Measurements from ENCODE around the gene MYBPHL. TPM values are rescaled to one million over a fixed set of nuclear protein-coding genes. Genes with fewer than 3 reads are reported as not detected.
A peak's percentile ranks its signal among the peaks of the same experiment; 100 is the strongest.

Gene MYBPHL
- total and polyA plus RNA-seq, 2 of the 13 experiments (the other 11 are each of a cell fraction or from before 2014, with no cell fraction given): 3.7 to 3.8 TPM

DNA sequence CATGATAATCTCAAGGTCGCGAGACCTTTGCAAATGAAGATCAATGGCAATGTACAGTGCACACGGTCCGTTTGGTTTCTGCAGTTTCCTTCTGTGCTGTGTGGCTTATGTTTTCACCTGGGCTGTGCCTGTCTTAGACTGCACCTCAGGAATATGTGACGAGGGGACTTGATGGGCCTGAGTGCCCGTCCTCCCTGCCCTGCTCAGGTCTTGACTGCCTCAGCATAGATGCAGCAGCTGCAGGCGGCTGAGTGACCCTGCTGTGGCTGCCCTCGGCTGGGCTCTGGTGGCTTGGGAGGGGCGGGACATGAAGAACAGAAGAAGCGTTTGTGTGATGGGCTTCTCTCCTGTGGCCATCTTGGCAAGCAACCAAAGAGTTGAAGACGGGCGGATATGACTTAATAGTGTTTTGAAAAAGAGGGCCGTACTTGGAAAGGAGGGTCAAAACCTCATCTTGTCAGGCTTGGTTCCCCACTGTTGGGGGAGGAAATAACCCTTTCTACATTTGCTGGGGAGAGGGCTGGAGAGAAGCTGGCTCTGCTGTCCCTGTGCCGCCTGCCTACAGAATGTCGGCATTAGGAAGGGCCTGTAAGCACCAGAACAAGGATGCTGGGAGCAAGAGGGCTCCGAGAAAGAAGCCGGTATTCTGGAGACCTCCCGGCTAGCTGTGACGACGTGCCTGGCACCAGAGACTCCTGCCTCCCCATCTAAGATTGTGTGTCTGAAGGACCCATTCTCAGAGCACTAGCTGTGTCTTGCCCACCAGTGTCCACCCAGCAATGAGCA, 7.1 kb downstream of the MYBPHL start (continued):
- TF ChIP-seq, protein P1, sequence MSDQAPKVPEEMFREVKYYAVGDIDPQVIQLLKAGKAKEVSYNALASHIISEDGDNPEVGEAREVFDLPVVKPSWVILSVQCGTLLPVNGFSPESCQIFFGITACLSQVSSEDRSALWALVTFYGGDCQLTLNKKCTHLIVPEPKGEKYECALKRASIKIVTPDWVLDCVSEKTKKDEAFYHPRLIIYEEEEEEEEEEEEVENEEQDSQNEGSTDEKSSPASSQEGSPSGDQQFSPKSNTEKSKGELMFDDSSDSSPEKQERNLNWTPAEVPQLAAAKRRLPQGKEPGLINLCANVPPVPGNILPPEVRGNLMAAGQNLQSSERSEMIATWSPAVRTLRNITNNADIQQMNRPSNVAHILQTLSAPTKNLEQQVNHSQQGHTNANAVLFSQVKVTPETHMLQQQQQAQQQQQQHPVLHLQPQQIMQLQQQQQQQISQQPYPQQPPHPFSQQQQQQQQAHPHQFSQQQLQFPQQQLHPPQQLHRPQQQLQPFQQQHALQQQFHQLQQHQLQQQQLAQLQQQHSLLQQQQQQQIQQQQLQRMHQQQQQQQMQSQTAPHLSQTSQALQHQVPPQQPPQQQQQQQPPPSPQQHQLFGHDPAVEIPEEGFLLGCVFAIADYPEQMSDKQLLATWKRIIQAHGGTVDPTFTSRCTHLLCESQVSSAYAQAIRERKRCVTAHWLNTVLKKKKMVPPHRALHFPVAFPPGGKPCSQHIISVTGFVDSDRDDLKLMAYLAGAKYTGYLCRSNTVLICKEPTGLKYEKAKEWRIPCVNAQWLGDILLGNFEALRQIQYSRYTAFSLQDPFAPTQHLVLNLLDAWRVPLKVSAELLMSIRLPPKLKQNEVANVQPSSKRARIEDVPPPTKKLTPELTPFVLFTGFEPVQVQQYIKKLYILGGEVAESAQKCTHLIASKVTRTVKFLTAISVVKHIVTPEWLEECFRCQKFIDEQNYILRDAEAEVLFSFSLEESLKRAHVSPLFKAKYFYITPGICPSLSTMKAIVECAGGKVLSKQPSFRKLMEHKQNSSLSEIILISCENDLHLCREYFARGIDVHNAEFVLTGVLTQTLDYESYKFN (CRISPR knock-in tag; conservative IDR thresholded peaks at IDR 0.05): peak; percentile 40; the same call in 1 of the 2 replicates
- TF ChIP-seq RAD51 (IDR thresholded peaks at IDR 0.05; ENCODE audit: borderline replicate concordance): no peak
- no peak for TF ChIP-seq WIZ (CRISPR knock-in tag; IDR thresholded peaks at IDR 0.05)
- TF ChIP-seq SIN3A (IDR thresholded peaks at IDR 0.05; ENCODE audit: borderline replicate concordance, low read depth, low read length): no peak
- TF ChIP-seq KLF6 (CRISPR knock-in tag; IDR thresholded peaks at IDR 0.05): no peak
- TF ChIP-seq ZNF343 (CRISPR knock-in tag; IDR thresholded peaks at IDR 0.05): no peak
- no peak for TF ChIP-seq TEAD3 (CRISPR knock-in tag; optimal IDR thresholded peaks at IDR 0.05; ENCODE audit: borderline replicate concordance)
- TF ChIP-seq HHEX (CRISPR knock-in tag; IDR thresholded peaks at IDR 0.05): no peak
- TF ChIP-seq, protein P2, sequence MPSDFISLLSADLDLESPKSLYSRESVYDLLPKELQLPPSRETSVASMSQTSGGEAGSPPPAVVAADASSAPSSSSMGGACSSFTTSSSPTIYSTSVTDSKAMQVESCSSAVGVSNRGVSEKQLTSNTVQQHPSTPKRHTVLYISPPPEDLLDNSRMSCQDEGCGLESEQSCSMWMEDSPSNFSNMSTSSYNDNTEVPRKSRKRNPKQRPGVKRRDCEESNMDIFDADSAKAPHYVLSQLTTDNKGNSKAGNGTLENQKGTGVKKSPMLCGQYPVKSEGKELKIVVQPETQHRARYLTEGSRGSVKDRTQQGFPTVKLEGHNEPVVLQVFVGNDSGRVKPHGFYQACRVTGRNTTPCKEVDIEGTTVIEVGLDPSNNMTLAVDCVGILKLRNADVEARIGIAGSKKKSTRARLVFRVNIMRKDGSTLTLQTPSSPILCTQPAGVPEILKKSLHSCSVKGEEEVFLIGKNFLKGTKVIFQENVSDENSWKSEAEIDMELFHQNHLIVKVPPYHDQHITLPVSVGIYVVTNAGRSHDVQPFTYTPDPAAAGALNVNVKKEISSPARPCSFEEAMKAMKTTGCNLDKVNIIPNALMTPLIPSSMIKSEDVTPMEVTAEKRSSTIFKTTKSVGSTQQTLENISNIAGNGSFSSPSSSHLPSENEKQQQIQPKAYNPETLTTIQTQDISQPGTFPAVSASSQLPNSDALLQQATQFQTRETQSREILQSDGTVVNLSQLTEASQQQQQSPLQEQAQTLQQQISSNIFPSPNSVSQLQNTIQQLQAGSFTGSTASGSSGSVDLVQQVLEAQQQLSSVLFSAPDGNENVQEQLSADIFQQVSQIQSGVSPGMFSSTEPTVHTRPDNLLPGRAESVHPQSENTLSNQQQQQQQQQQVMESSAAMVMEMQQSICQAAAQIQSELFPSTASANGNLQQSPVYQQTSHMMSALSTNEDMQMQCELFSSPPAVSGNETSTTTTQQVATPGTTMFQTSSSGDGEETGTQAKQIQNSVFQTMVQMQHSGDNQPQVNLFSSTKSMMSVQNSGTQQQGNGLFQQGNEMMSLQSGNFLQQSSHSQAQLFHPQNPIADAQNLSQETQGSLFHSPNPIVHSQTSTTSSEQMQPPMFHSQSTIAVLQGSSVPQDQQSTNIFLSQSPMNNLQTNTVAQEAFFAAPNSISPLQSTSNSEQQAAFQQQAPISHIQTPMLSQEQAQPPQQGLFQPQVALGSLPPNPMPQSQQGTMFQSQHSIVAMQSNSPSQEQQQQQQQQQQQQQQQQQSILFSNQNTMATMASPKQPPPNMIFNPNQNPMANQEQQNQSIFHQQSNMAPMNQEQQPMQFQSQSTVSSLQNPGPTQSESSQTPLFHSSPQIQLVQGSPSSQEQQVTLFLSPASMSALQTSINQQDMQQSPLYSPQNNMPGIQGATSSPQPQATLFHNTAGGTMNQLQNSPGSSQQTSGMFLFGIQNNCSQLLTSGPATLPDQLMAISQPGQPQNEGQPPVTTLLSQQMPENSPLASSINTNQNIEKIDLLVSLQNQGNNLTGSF (CRISPR knock-in tag; IDR thresholded peaks at IDR 0.05): no peak
- TF ChIP-seq, protein P3, sequence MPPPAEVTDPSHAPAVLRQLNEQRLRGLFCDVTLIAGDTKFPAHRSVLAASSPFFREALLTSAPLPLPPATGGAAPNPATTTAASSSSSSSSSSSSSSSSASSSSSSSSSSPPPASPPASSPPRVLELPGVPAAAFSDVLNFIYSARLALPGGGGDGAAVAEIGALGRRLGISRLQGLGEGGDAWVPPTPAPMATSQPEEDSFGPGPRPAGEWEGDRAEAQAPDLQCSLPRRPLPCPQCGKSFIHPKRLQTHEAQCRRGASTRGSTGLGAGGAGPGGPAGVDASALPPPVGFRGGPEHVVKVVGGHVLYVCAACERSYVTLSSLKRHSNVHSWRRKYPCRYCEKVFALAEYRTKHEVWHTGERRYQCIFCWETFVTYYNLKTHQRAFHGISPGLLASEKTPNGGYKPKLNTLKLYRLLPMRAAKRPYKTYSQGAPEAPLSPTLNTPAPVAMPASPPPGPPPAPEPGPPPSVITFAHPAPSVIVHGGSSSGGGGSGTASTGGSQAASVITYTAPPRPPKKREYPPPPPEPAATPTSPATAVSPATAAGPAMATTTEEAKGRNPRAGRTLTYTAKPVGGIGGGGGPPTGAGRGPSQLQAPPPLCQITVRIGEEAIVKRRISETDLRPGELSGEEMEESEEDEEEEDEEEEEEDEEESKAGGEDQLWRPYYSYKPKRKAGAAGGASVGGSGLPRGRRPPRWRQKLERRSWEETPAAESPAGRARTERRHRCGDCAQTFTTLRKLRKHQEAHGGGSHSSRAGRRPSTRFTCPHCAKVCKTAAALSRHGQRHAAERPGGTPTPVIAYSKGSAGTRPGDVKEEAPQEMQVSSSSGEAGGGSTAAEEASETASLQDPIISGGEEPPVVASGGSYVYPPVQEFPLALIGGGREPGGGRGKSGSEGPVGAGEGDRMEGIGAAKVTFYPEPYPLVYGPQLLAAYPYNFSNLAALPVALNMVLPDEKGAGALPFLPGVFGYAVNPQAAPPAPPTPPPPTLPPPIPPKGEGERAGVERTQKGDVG (CRISPR knock-in tag; IDR thresholded peaks at IDR 0.05; ENCODE audit: borderline replicate concordance): no peak
- no peak for TF ChIP-seq EHMT2 (IDR thresholded peaks at IDR 0.05; ENCODE audit: borderline replicate concordance, low read depth, low read length)
- no peak for TF ChIP-seq FOSL1 (CRISPR knock-in tag; IDR thresholded peaks at IDR 0.05; ENCODE audit: borderline replicate concordance)
- TF ChIP-seq DPF2 (CRISPR knock-in tag; IDR thresholded peaks at IDR 0.05; ENCODE audit: borderline replicate concordance, low read depth): peak; percentile 72; the same call in 1 of the 2 replicates
- no peak for TF ChIP-seq TP53 (CRISPR knock-in tag; conservative IDR thresholded peaks at IDR 0.05)
- TF ChIP-seq, protein P4, sequence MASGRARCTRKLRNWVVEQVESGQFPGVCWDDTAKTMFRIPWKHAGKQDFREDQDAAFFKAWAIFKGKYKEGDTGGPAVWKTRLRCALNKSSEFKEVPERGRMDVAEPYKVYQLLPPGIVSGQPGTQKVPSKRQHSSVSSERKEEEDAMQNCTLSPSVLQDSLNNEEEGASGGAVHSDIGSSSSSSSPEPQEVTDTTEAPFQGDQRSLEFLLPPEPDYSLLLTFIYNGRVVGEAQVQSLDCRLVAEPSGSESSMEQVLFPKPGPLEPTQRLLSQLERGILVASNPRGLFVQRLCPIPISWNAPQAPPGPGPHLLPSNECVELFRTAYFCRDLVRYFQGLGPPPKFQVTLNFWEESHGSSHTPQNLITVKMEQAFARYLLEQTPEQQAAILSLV (CRISPR knock-in tag; IDR thresholded peaks at IDR 0.05; ENCODE audit: borderline replicate concordance): no peak
- no peak for TF ChIP-seq SALL2 (CRISPR knock-in tag; IDR thresholded peaks at IDR 0.05)
